ENCODE measurements around the gene HLCS.

Gene HLCS

GRCh38 chr21:36803051-36803645, 163.3 kb downstream of the HLCS start:
- no peak for DNase-seq

GRCh38 chr21:36800734-36801133, 165.7 kb downstream of the HLCS start:
- DNase-seq: no peak

GRCh38 chr21:36799869-36800268, 166.6 kb downstream of the HLCS start:
- DNase-seq: no peak

- no peak for DNase-seq
These were observed 168.0 kb downstream of the HLCS start for GRCh38 chr21:36798491-36798890.

GRCh38 chr21:36796070-36796469, 170.4 kb downstream of the HLCS start:
- no peak for DNase-seq

- DNase-seq: no peak
These were observed 173.9 kb downstream of the HLCS start for GRCh38 chr21:36792505-36792967.

- no peak for DNase-seq
These were observed 174.6 kb downstream of the HLCS start for GRCh38 chr21:36791695-36792470.

GRCh38 chr21:36791180-36791579, 175.3 kb downstream of the HLCS start:
- DNase-seq: no peak

GRCh38 chr21:36790616-36791015, 175.9 kb downstream of the HLCS start:
- DNase-seq: peak; percentile 17

- peak; percentile 7 for DNase-seq
These were observed 178.3 kb downstream of the HLCS start for GRCh38 chr21:36788120-36788638.

- no peak for DNase-seq
These were observed 180.3 kb downstream of the HLCS start for GRCh38 chr21:36786186-36786585.

- no peak for DNase-seq
These were observed 180.9 kb downstream of the HLCS start for GRCh38 chr21:36785615-36786014.

- DNase-seq: no peak
These were observed 181.5 kb downstream of the HLCS start for GRCh38 chr21:36784947-36785346.

GRCh38 chr21:36783612-36784374, 182.7 kb downstream of the HLCS start:
- no peak for DNase-seq

GRCh38 chr21:36780861-36781260, 185.6 kb downstream of the HLCS start:
- no peak for DNase-seq

- DNase-seq: peak; percentile 38
These were observed 189.4 kb downstream of the HLCS start for GRCh38 chr21:36776981-36777617.

- no peak for DNase-seq
These were observed 192.5 kb downstream of the HLCS start for GRCh38 chr21:36773995-36774394.

- DNase-seq: no peak
These were observed 193.4 kb downstream of the HLCS start for GRCh38 chr21:36773117-36773516.

- DNase-seq: peak; percentile 12
These were observed 197.2 kb downstream of the HLCS start for GRCh38 chr21:36769051-36769839.

- no peak for DNase-seq
These were observed 198.0 kb downstream of the HLCS start for GRCh38 chr21:36768496-36768895.

GRCh38 chr21:36767096-36767495, 199.4 kb downstream of the HLCS start:
- DNase-seq: no peak

GRCh38 chr21:36766511-36766910, 200.0 kb downstream of the HLCS start:
- no peak for DNase-seq

Data from hematopoietic multipotent progenitor cell treated with erythropoietin and hydrocortisone succinate and interleukin-3 and kit ligand, for 4 days (in vitro differentiated cells).